Panc1 (cell line): Measurements from ENCODE around the gene MIOX.

Source experiments
- CTCF ChIP-seq: fragments of 450-650 bp; IDR thresholded peaks from 2 replicates; pipeline ENCODE4 v1.5.1; 2017; ENCODE audit warnings: mild to moderate bottlenecking
- POLR2AphosphoS5 ChIP-seq: IDR thresholded peaks from 2 replicates; pipeline ENCODE4 v1.6.1; 2012; ENCODE audit warnings: mild to moderate bottlenecking, low read depth, low read length, moderate library complexity
- REST ChIP-seq, 2 experiments: IDR thresholded peaks; 2 replicates each; pipeline ENCODE4 v1.6.1; 2011 to 2012; ENCODE audit warnings: low read depth in 2 of 2, control low read depth in 1 of 2, low read length in 1 of 2, mild to moderate bottlenecking in 1 of 2, moderate library complexity in 1 of 2; ENCODE audit not compliant: insufficient read depth in 1 of 2
- SIN3A ChIP-seq: IDR thresholded peaks from 2 replicates; pipeline ENCODE4 v1.6.1; 2012; ENCODE audit warnings: low read depth, mild to moderate bottlenecking, low read length, moderate library complexity, borderline replicate concordance; ENCODE audit not compliant: insufficient read depth
- TCF7L2 ChIP-seq: IDR thresholded peaks from 2 replicates; pipeline ENCODE4 v1.6.1; 2011; ENCODE audit warnings: mild to moderate bottlenecking, low read depth, low read length, inconsistent platforms

GRCh38 chr22:50443801-50444625 is 42.6 kb upstream of the MIOX start:
- TF ChIP-seq CTCF (no peak), POLR2AphosphoS5 (no peak; the same call in 1 of the 2 replicates), SIN3A (no peak), TCF7L2 (no peak), REST (IDR thresholded peaks at IDR 0.05; ENCODE audit: insufficient read depth in 1 of 2, low read depth in 2 of 2, low read length in 1 of 2) (no peak)
